PC-3 (cell line): ENCODE data around the gene TRIB2.

Source experiments
- CTCF ChIP-seq: fragments of 300-600 bp; sonication (generic); conservative IDR thresholded peaks from 2 replicates; pipeline ENCODE4 v1.5.1; 2017; ENCODE audit warnings: antibody characterized with exemption, low read depth, mild to moderate bottlenecking, low read length
- EZH2 ChIP-seq: fragments of 300-600 bp; sonication (generic); IDR thresholded peaks from one replicate; pipeline ENCODE4 v1.6.1; 2017; ENCODE audit warnings: antibody characterized with exemption, mild to moderate bottlenecking, low read length; ENCODE audit not compliant: unreplicated experiment

GRCh38 chr2:12683457-12684100 is 33.2 kb upstream of the TRIB2 start:
- TF ChIP-seq CTCF (no peak), EZH2 (no peak)
